ENCODE results near the gene C9orf72. TPM values are rescaled to one million over a fixed set of nuclear protein-coding genes. Genes with fewer than 3 reads are reported as not detected.

Gene C9orf72
- total and polyA plus RNA-seq, 2 of the 8 experiments (the other 6 are each of a cell fraction or from before 2014, with no cell fraction given), result 7.2 to 17.5 TPM

DNA sequence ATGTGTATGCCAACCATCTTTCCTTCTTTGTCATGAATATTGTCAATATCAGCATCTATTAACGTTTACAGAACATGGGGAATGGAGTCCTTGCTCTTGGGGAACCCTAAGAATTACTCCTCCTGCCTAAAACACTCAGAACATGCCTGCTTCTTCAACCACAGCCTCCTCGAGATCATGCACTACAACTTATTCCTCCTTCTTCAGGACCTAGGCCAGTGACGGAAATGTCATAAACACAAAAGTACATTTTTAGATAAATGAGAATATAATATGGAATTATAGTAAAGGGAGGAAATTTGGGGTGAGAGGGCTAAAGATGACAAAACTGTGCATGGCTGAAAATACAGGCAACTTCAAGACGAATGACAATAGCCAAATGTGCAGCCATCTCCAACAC lies 52.3 kb downstream of the C9orf72 start:
- Histone ChIP-seq H3K23ac (ENCODE audit: insufficient read length) (no peak overlapping the region), H2BK20ac (ENCODE audit: low read length) (no peak overlapping the region), H4K20me1 (replicated peaks in 1 of 2; ENCODE audit: control insufficient read depth in 1 of 2, insufficient read depth in 2 of 2, low read length in 2 of 2) (no peaks in the 10 kb centered on the region), H3K18ac (ENCODE audit: extremely low read depth, low read length) (no peak overlapping the region), H4K91ac (replicated peaks; ENCODE audit: insufficient read length, low read length) (no peak overlapping the region), H3K9me3 (ENCODE audit: insufficient read depth in 2 of 2, low read depth in 1 of 2, low read length in 1 of 2) (no peaks in the 10 kb centered on the region), H2AFZ (ENCODE audit: low read length) (no peak overlapping the region), H3K4ac (replicated peaks; ENCODE audit: insufficient read length, low read depth, low read length) (no peak overlapping the region), H3K27me3 (replicated peaks in 1 of 4; ENCODE audit: control insufficient read depth in 3 of 4, extremely low read depth in 1 of 4, insufficient read depth in 3 of 4, low read length in 3 of 4) (no peaks in the 10 kb centered on the region), H2BK12ac (ENCODE audit: low read depth, low read length) (no peak overlapping the region), H3K14ac (ENCODE audit: insufficient read length) (no peak overlapping the region), H3K27ac (ENCODE audit: low read depth, low read length) (no peak overlapping the region), H2BK15ac (ENCODE audit: low read length) (no peak overlapping the region), H3K4me3 (ENCODE audit: extremely low read depth in 1 of 4, insufficient read depth in 2 of 4, low read depth in 3 of 4, low read length in 4 of 4) (no peak overlapping the region), H3K4me2 (ENCODE audit: insufficient read depth in 1 of 2, low read depth in 2 of 2, low read length in 2 of 2) (no peak overlapping the region), H2BK120ac (replicated peaks; ENCODE audit: low read depth, low read length) (no peak overlapping the region), H4K5ac (ENCODE audit: insufficient read length, low read depth, low read length) (no peak overlapping the region), H4K8ac (ENCODE audit: extremely low read depth, insufficient read depth, low read length) (no peak overlapping the region), H3K23me2 (ENCODE audit: low read depth, low read length) (no peaks in the 10 kb centered on the region), H3K36me3 (ENCODE audit: control insufficient read depth in 2 of 4, insufficient read depth in 4 of 4, low read length in 3 of 4) (no peaks in the 10 kb centered on the region), H3K4me1 (replicated peaks in 1 of 4; ENCODE audit: control insufficient read depth in 3 of 4, insufficient read depth in 4 of 4, low read length in 3 of 4) (peaks cover 0 to 2% (median 0%) of the 10 kb centered on the region in 4 experiments; a peak in 1 of 7 replicates), H3K79me1 (ENCODE audit: low read depth, low read length) (peaks cover 2% of the 10 kb centered on the region; the same call in 1 of the 2 replicates), H2BK5ac (ENCODE audit: low read depth, low read length) (no peak overlapping the region), H3K56ac (replicated peaks; ENCODE audit: insufficient read length, low read depth, low read length) (no peak overlapping the region), H3K9ac (replicated peaks in 1 of 4; ENCODE audit: extremely low read depth in 1 of 4, low read depth in 3 of 4, low read length in 3 of 4) (no peak overlapping the region), H2AK5ac (ENCODE audit: low read depth, low read length) (no peak overlapping the region), H3K79me2 (ENCODE audit: control insufficient read depth in 1 of 2, insufficient read depth in 2 of 2, low read length in 2 of 2) (peaks cover 0 to 35% of the 10 kb centered on the region in 2 experiments; a peak in 3 of 4 replicates)
- ChIA-PET POLR2A (ENCODE audit: partially characterized antibody) (no interaction called here), CTCF (ENCODE audit: partially characterized antibody) (interaction anchor here (0.6 to 1.6 kb wide), 3 partner anchors 9 to 691 kb away, joined by 3 to 4 read pairs (median 4); no protein-coding TSS in a partner anchor)
- FAIRE-seq, result no peak
- WGBS, 2 experiments (ENCODE audit: extremely low coverage in 1 of 2, insufficient coverage in 1 of 2, insufficient read length in 1 of 2, insufficient replicate concordance in 2 of 2, low coverage in 1 of 2, low lambda C conversion rate in 2 of 2, missing lambda C conversion rate in 1 of 2), result 84% methylated on average over 4 of the region's 4 CpGs; no CpG with 5 or more reads in 1 of the 2 experiments
- no peak for DNase-seq (ENCODE audit: low read depth in 1 of 2, low spot score in 2 of 2)
- TF ChIP-seq RBBP5 (IDR thresholded peaks at IDR 0.05; ENCODE audit: borderline replicate concordance, low read depth, low read length) (no peak), RNF2 (IDR thresholded peaks at IDR 0.05; ENCODE audit: borderline replicate concordance, low read depth, low read length, missing control alignments, poor library complexity, severe bottlenecking) (no peak), SIX5 (IDR thresholded peaks at IDR 0.05; ENCODE audit: low read depth, low read length) (no peak)
